Upper lobe of left lung (tissue), 6 donors: ENCODE data around the gene PREPL. TPM values are rescaled to one million over a fixed set of nuclear protein-coding genes. Genes with fewer than 3 reads are reported as not detected.
"Not testable (repeated sequence)": the region's sequence is repeated elsewhere in the genome, so short reads cannot be mapped to it uniquely, and the experiment has no call there.

Experiments used
- ATAC-seq, 2 donors: fragments of 200-7000 bp; cut with Tn5 transposase; one replicate each; pipeline ENCODE4 v1.9.1; 2022; ENCODE audit warnings: mild to moderate bottlenecking in 2 of 2, moderate library complexity in 2 of 2; ENCODE audit not compliant: low FRiP score in 2 of 2
- DNase-seq, 2 donors: peaks; one replicate each; pipeline ENCODE4 v3.0.0-alpha.2; 2019 to 2020
- H3K27ac ChIP-seq, 4 donors: fragments of 200-600 bp; sonication (generic); one replicate each; pipeline ENCODE4 v1.5.1; 2016 to 2019
- H3K27me3 ChIP-seq, 4 donors: fragments of 200-600 bp; sonication (generic); one replicate each; pipeline ENCODE4 v1.5.1; 2017 to 2019
- H3K36me3 ChIP-seq, 4 donors: fragments of 200-600 bp; sonication (generic); one replicate each; pipeline ENCODE4 v1.5.1; 2016 to 2019
- H3K4me1 ChIP-seq, 4 donors: fragments of 200-600 bp; sonication (generic); one replicate each; pipeline ENCODE4 v1.5.1; 2018 to 2019
- H3K4me3 ChIP-seq, 4 donors: fragments of 200-600 bp; sonication (generic); one replicate each; pipeline ENCODE4 v1.5.1; 2017 to 2019; ENCODE audit warnings: mild to moderate bottlenecking in 2 of 4, moderate library complexity in 1 of 4
- H3K9me3 ChIP-seq, 4 donors: fragments of 200-600 bp; sonication (generic); one replicate each; pipeline ENCODE4 v1.5.1; 2018 to 2019
- EP300 ChIP-seq, 4 donors: sonication (generic); formaldehyde crosslinking; IDR thresholded peaks; one replicate each; pipeline ENCODE4 v1.5.1; 2017; ENCODE audit warnings: antibody characterized with exemption in 4 of 4, control low read depth in 2 of 4
- POLR2A ChIP-seq, 4 donors: fragments of 450-650 bp; IDR thresholded peaks; one replicate each; pipeline ENCODE4 v1.5.1; 2016 to 2017; ENCODE audit warnings: antibody characterized with exemption in 4 of 4, mild to moderate bottlenecking in 2 of 4
- POLR2AphosphoS5 ChIP-seq, 2 donors: sonication (generic); formaldehyde crosslinking; IDR thresholded peaks; one replicate each; pipeline ENCODE4 v1.5.1; 2017; ENCODE audit warnings: antibody characterized with exemption in 2 of 2
- WGBS, 2 donors: methylation state at CpG; one replicate each; pipeline ENCODE4 v1.1.5; 2017 to 2018; 5-methylcytosine and 5-hydroxymethylcytosine counted together
- total RNA-seq, 6 donors: library from RNA; depleted of rRNA in 4 of 6; stranded (reverse); fragments of >200 nt in 4 of 6; gene quantifications; one replicate each; pipeline versions ENCODE4 v1.1.0 to v1.2.1, GENCODE V29; 2016 to 2021
- TF ChIP-seq, protein P1 (sequence below), 6 experiments: fragments of 450-650 bp in 4 of 6; fragments of 200-600 bp in 2 of 6; sonication (generic) in 2 of 6; IDR thresholded peaks; one replicate each; pipeline ENCODE4 v1.5.1; 2016 to 2019; ENCODE audit warnings: antibody characterized with exemption in 6 of 6
- donor health status: DM: no; HTN: no; CAD: no; lungs with moderate emphysema.
- donor health status: DM: no; HTN: yes; CAD: no; lungs with severe emphysema.

The PREPL gene
- total RNA-seq, 6 donors from 2014 or later = 21.4 to 54.9 (median 34.2) TPM

DNA sequence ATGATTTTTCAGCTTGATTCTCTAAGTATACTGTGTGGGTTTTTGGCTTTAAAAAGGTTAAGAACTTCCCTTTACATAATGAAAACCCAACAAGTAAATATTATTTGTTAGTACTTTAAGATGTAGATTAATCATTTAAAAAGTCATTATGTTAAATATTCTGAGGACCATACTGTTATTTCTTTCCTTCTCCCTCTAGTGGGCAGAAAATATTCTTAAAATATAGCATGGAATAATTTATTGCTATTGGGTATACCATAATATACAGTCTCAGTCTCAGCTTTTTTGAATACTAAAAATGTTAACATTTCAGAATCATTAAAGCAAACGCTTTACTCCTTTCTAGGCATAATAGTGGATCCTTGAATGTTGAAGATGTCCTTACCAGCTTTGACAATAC is 28.6 kb upstream of the PREPL start:
- 88 to 97% methylated on average over 1 of the region's 1 CpG for WGBS, 2 donors
- no peak for TF ChIP-seq POLR2AphosphoS5 (IDR thresholded peaks at IDR 0.05)
- no peak for TF ChIP-seq POLR2A (IDR thresholded peaks at IDR 0.05)
- no peak for TF ChIP-seq EP300 (IDR thresholded peaks at IDR 0.05)
- TF ChIP-seq, protein P1, sequence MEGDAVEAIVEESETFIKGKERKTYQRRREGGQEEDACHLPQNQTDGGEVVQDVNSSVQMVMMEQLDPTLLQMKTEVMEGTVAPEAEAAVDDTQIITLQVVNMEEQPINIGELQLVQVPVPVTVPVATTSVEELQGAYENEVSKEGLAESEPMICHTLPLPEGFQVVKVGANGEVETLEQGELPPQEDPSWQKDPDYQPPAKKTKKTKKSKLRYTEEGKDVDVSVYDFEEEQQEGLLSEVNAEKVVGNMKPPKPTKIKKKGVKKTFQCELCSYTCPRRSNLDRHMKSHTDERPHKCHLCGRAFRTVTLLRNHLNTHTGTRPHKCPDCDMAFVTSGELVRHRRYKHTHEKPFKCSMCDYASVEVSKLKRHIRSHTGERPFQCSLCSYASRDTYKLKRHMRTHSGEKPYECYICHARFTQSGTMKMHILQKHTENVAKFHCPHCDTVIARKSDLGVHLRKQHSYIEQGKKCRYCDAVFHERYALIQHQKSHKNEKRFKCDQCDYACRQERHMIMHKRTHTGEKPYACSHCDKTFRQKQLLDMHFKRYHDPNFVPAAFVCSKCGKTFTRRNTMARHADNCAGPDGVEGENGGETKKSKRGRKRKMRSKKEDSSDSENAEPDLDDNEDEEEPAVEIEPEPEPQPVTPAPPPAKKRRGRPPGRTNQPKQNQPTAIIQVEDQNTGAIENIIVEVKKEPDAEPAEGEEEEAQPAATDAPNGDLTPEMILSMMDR (IDR thresholded peaks at IDR 0.05) = no peak
- no peak for DNase-seq
- Histone ChIP-seq H3K27me3 (no peaks in the 10 kb centered on the region), H3K4me3 (no peak overlapping the region), H3K4me1 (no peaks in the 10 kb centered on the region), H3K27ac (no peak overlapping the region), H3K36me3 (no peaks in the 10 kb centered on the region), H3K9me3 (no peaks in the 10 kb centered on the region)
- ATAC-seq = no peak

DNA sequence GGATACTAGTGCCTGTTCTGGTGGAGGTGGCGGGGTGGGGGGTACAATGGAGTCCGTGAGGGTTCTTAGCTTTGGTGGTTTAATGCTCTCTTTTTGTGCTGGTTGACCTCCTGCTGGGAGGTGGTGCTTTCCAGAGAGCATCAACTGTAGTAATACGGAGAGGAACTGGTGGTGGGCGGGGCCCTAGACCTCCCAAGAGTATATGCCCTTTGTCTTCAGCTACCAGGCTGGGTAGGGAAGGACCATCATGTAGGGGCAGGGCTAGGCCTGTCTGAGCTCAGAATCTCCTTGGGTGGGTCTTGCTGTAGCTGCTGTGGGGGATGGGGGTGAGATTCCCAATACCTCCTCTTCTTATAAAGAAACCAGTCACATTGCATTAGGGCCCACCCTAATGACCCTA is 27.6 kb upstream of the PREPL start:
- H3K4me1 ChIP-seq = no peaks in the 10 kb centered on the region
- DNase-seq (no peak), ATAC-seq (no peak)
- no peaks in the 10 kb centered on the region for H3K27me3 ChIP-seq
- H3K9me3 ChIP-seq = no peaks in the 10 kb centered on the region
- TF ChIP-seq POLR2AphosphoS5 (IDR thresholded peaks at IDR 0.05) (no peak), POLR2A (IDR thresholded peaks at IDR 0.05) (no peak), EP300 (IDR thresholded peaks at IDR 0.05) (no peak)
- no peak overlapping the region for H3K4me3 ChIP-seq
- WGBS, 2 donors = 83 to 100% methylated on average over 2 to 4 of the region's 4 CpGs
- no peak overlapping the region for H3K27ac ChIP-seq
- H3K36me3 ChIP-seq = no peaks in the 10 kb centered on the region

DNA sequence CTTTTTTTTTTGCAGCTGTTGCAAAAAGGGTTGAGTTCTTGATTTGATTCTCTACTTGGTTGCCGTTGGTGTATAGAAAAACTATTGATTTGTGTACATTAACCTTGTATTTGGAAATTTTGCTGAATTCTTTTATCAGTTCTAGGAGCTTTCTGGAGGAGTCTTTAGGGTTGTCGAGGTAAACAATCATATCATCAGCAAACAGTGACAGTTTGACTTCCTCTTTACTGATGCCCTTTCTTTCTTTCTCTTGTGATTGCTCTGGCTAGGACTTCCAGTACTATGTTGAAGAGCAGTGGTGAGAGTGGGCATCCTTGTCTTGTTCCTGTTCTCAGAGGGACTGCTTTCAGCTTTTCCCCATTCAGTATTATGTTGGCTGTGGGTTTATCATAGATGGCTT is 23.9 kb upstream of the PREPL start:
- not testable (repeated sequence) for ATAC-seq, H3K4me3 ChIP-seq, H3K9me3 ChIP-seq, H3K27ac ChIP-seq, DNase-seq, H3K27me3 ChIP-seq, H3K4me1 ChIP-seq
- peaks cover 0 to 10% (median 0%) of the 10 kb centered on the region in 4 donors for H3K36me3 ChIP-seq
- 64 to 73% methylated on average over 2 of the region's 2 CpGs for WGBS, 2 donors

DNA sequence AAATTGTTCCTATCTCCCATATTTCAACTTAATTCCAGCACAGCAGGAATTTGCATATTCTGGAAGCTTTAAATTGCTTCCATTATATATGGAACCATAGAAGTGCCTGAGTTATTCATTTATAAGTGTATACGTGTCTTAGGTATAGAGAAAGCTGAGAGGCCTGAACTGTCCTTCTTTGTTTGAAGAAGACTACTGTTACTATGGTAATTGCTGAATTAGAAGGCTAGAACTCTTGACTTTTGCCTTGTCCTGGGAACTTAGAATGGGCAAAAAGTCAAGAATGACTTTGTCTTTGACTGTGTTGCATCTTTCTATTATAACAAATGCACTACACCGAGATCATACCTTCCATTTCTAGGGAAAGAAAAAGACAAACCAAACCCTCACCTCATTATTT is 16.2 kb upstream of the PREPL start:
- no peak overlapping the region for H3K27ac ChIP-seq

DNA sequence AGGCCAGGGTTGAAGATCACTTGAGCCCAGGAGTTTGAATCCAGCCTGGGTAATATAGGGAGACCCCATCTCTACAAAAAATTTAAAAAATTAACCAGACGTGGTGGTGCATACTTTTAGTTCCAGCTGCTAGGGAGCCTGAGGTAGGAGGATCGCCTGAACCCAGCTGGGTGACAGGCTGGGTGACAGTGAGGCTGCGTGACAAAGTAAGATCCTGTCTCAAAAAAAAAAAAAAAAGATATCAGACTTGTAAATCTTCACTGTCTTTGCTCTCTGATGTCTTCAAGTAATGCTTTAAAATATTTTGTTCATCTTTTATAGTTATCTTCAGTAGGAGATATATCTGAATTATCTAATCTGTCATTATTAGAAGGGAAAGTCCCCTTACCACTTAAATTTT is 11.0 kb upstream of the PREPL start:
- DNase-seq (no peak), ATAC-seq (no peak)
- Histone ChIP-seq H3K36me3 (no peaks in the 10 kb centered on the region), H3K4me1 (no peaks in the 10 kb centered on the region), H3K27me3 (no peaks in the 10 kb centered on the region), H3K27ac (no peak overlapping the region), H3K4me3 (no peak overlapping the region), H3K9me3 (no peaks in the 10 kb centered on the region)
- no peak for TF ChIP-seq POLR2AphosphoS5 (IDR thresholded peaks at IDR 0.05)
- TF ChIP-seq POLR2A (IDR thresholded peaks at IDR 0.05) = no peak
- TF ChIP-seq, protein P1 (IDR thresholded peaks at IDR 0.05) = no peak
- no peak for TF ChIP-seq EP300 (IDR thresholded peaks at IDR 0.05)
- WGBS, 2 donors = 93 to 94% methylated on average over 3 of the region's 3 CpGs

More for the DNA sequence above, 16.2 kb upstream of the PREPL start:
- Histone ChIP-seq H3K36me3 (peaks cover 0 to 3% (median 0%) of the 10 kb centered on the region in 4 donors), H3K4me1 (no peaks in the 10 kb centered on the region), H3K4me3 (no peak overlapping the region), H3K27me3 (no peaks in the 10 kb centered on the region), H3K9me3 (no peaks in the 10 kb centered on the region)
- DNase-seq = no peak
- TF ChIP-seq POLR2A (IDR thresholded peaks at IDR 0.05) (no peak), EP300 (IDR thresholded peaks at IDR 0.05) (no peak), POLR2AphosphoS5 (IDR thresholded peaks at IDR 0.05) (no peak)
- TF ChIP-seq, protein P1 (IDR thresholded peaks at IDR 0.05) = no peak
- 89 to 100% methylated on average over 2 of the region's 2 CpGs for WGBS, 2 donors
- ATAC-seq = no peak

DNA sequence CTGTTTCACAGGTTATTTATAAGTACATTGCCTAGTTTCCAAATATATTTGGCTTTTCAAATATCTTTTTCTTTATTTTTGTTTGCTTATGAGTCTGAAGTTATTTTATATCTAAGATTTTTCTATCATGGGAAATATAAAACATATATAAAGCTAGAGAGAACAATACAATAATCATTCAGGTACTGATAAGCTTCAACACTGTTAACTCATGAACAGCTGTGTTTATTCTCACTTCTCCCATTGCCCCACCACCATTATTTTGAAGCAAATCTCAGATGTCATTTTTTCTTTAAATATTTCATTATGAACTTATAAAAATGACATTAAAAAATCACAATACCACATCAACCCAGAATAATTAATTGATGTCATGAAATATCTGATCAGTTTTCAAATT is 10.2 kb upstream of the PREPL start:
- no peak overlapping the region for H3K27ac ChIP-seq
- ATAC-seq = no peak

More for the DNA sequence above, 10.2 kb upstream of the PREPL start:
- no peak for TF ChIP-seq EP300 (IDR thresholded peaks at IDR 0.05)
- no peak for TF ChIP-seq POLR2A (IDR thresholded peaks at IDR 0.05)
- no peak for TF ChIP-seq POLR2AphosphoS5 (IDR thresholded peaks at IDR 0.05)
- TF ChIP-seq, protein P1 (IDR thresholded peaks at IDR 0.05) = no peak
- no peaks in the 10 kb centered on the region for H3K36me3 ChIP-seq
- DNase-seq = no peak
- H3K4me1 ChIP-seq = no peaks in the 10 kb centered on the region
- no peaks in the 10 kb centered on the region for H3K27me3 ChIP-seq
- no peak overlapping the region for H3K4me3 ChIP-seq
- H3K9me3 ChIP-seq = no peaks in the 10 kb centered on the region
